GM12878 (cell line): ENCODE results near the gene EEF2KMT. TPM values are rescaled to one million over a fixed set of nuclear protein-coding genes. Genes with fewer than 3 reads are reported as not detected.

Experiments used
- ATAC-seq: fragments of 200-7000 bp; cut with Tn5 transposase; 3 replicates; pipeline ENCODE4 v1.9.1; 2020; ENCODE audit warnings: mild to moderate bottlenecking, moderate library complexity
- BruUV-seq: library from RNA; stranded (reverse); fragments of 400-500 nt; replicated peaks from 2 replicates; lab custom pipeline; 2021; lab: Mats Ljungman, UMichigan
- CTCF ChIA-PET: fragments of 300-600 bp; sonication (Branson Sonifier 250); formaldehyde crosslinking; extraction: SDS; loops from one replicate; lab custom pipeline; 2021; ENCODE audit warnings: inconsistent platforms; lab: Yijun Ruan, JAX
- POLR2A ChIA-PET: fragments of 350-600 bp; formaldehyde crosslinking; extraction: SDS; loops from one replicate; lab custom pipeline; 2021; ENCODE audit warnings: inconsistent platforms; lab: Charles Lee
- RAD21 ChIA-PET: fragments of 300-600 bp; sonication (Branson Sonifier 250); formaldehyde crosslinking; loops from one replicate; lab custom pipeline; 2023; ENCODE audit warnings: antibody characterized with exemption; ENCODE audit not compliant: unreplicated experiment; lab: Charles Lee
- SMC1A ChIA-PET: fragments of 300-600 bp; sonication (Branson Sonifier 250); formaldehyde crosslinking; loops from one replicate; lab custom pipeline; 2023; ENCODE audit not compliant: unreplicated experiment, uncharacterized antibody; lab: Charles Lee
- DNase-seq: peaks from one replicate; pipeline ENCODE4 v3.0.0-alpha.2; 2011; ENCODE audit warnings: low read depth, low spot score
- FAIRE-seq: peaks from 3 replicates; lab custom pipeline; 2011; peaks lifted over from hg19 to GRCh38; lab: Jason Lieb, UNC
- H2AFZ ChIP-seq: 2 replicates; pipeline ENCODE4 v1.6.0; 2011; ENCODE audit warnings: low read depth, low read length, control low read depth; ENCODE audit not compliant: control insufficient read depth
- H3K27ac ChIP-seq: 2 replicates; pipeline ENCODE4 v1.5.1; 2011; ENCODE audit warnings: control low read depth; ENCODE audit not compliant: control insufficient read depth, insufficient read depth
- H3K27me3 ChIP-seq, 2 experiments: replicated peaks in 1 of 2; 2 replicates each; pipeline versions ENCODE4 v1.6.0 to v1.6.1; 2011; ENCODE audit warnings: low read length in 1 of 2; ENCODE audit not compliant: control insufficient read depth in 2 of 2, insufficient read depth in 2 of 2
- H3K36me3 ChIP-seq, 2 experiments: 2 replicates each; pipeline ENCODE4 v1.5.1; 2011; ENCODE audit warnings: low read length in 1 of 2; ENCODE audit not compliant: control insufficient read depth in 2 of 2, insufficient read depth in 2 of 2
- H3K4me1 ChIP-seq: 2 replicates; pipeline ENCODE4 v1.6.1; 2011; ENCODE audit warnings: mild to moderate bottlenecking, low read length, moderate library complexity, mixed read lengths; ENCODE audit not compliant: control insufficient read depth, insufficient read depth
- H3K4me2 ChIP-seq: 2 replicates; pipeline ENCODE4 v1.6.0; 2011; ENCODE audit warnings: control low read depth; ENCODE audit not compliant: control insufficient read depth, insufficient read depth
- H3K4me3 ChIP-seq: fragments of 200-600 bp; sonication (generic); 2 replicates; pipeline ENCODE4 v1.5.1; 2016
- H3K79me2 ChIP-seq: 2 replicates; pipeline ENCODE4 v1.6.0; 2011; ENCODE audit warnings: low read length; ENCODE audit not compliant: control insufficient read depth, insufficient read depth
- H3K9ac ChIP-seq: 2 replicates; pipeline ENCODE4 v1.8.0; 2011; ENCODE audit warnings: low read length, control low read depth, mixed read lengths; ENCODE audit not compliant: control insufficient read depth, insufficient read depth
- H3K9me3 ChIP-seq: replicated peaks from 3 replicates; pipeline ENCODE4 v1.5.1; 2011; ENCODE audit warnings: mild to moderate bottlenecking, low read length; ENCODE audit not compliant: control insufficient read depth, insufficient read depth
- H4K20me1 ChIP-seq: 2 replicates; pipeline ENCODE4 v1.6.0; 2011; ENCODE audit not compliant: control insufficient read depth, insufficient read depth
- CBX5 ChIP-seq: sonication (generic); IDR thresholded peaks from 2 replicates; pipeline ENCODE4 v1.6.1; 2016; ENCODE audit warnings: low read depth, moderate library complexity, mild to moderate bottlenecking, inconsistent platforms
- CEBPB ChIP-seq, 2 experiments: fragments of 150-350 bp in 1 of 2; IDR thresholded peaks; 2 replicates each; pipeline ENCODE4 v1.6.1; 2012 to 2014; ENCODE audit warnings: low read depth in 2 of 2, low read length in 2 of 2, borderline replicate concordance in 1 of 2, inconsistent platforms in 1 of 2
- DPF2 ChIP-seq: fragments of 450-650 bp; IDR thresholded peaks from 2 replicates; pipeline ENCODE4 v1.6.1; 2017; ENCODE audit warnings: mild to moderate bottlenecking
- FOXM1 ChIP-seq: IDR thresholded peaks from 2 replicates; pipeline ENCODE4 v1.6.1; 2012; ENCODE audit warnings: low read depth, mild to moderate bottlenecking, inconsistent platforms, low read length, moderate library complexity
- HCFC1 ChIP-seq: fragments of 150-350 bp; IDR thresholded peaks from 2 replicates; pipeline ENCODE4 v1.6.1; 2014; ENCODE audit warnings: low read length
- IKZF2 ChIP-seq, 2 experiments: fragments of 450-650 bp; IDR thresholded peaks; 2 replicates each; pipeline ENCODE4 v1.6.1; 2017; ENCODE audit warnings: mild to moderate bottlenecking in 2 of 2, moderate library complexity in 2 of 2
- LARP7 ChIP-seq: fragments of 450-650 bp; IDR thresholded peaks from 2 replicates; pipeline ENCODE4 v1.6.1; 2017; ENCODE audit warnings: mild to moderate bottlenecking
- NFXL1 ChIP-seq: fragments of 450-650 bp; IDR thresholded peaks from 2 replicates; pipeline ENCODE4 v1.6.1; 2017; ENCODE audit warnings: antibody characterized with exemption, mild to moderate bottlenecking, borderline replicate concordance
- NFYB ChIP-seq: IDR thresholded peaks from 2 replicates; pipeline ENCODE4 v1.6.1; 2011; ENCODE audit warnings: low read depth, mild to moderate bottlenecking, low read length, improper control_type of control experiment, moderate library complexity; ENCODE audit not compliant: insufficient read depth
- NR2C1 ChIP-seq: fragments of 450-650 bp; IDR thresholded peaks from 2 replicates; pipeline ENCODE4 v1.6.1; 2017; ENCODE audit warnings: antibody characterized with exemption, mild to moderate bottlenecking, moderate library complexity
- PAX8 ChIP-seq: fragments of 450-650 bp; IDR thresholded peaks from 2 replicates; pipeline ENCODE4 v1.6.1; 2017; ENCODE audit warnings: mild to moderate bottlenecking, moderate library complexity
- SREBF2 ChIP-seq: IDR thresholded peaks from 2 replicates; pipeline ENCODE4 v1.6.1; 2012; ENCODE audit warnings: mild to moderate bottlenecking, low read length
- ZBED1 ChIP-seq: IDR thresholded peaks from 2 replicates; pipeline ENCODE4 v1.6.1; 2016; ENCODE audit warnings: borderline replicate concordance
- ZNF687 ChIP-seq: fragments of 450-650 bp; IDR thresholded peaks from 2 replicates; pipeline ENCODE4 v1.6.1; 2017; ENCODE audit warnings: mild to moderate bottlenecking, moderate library complexity
- WGBS: methylation state at CpG from one replicate; pipeline ENCODE4 v1.1.6; 2016; ENCODE audit warnings: low lambda C conversion rate; ENCODE audit not compliant: insufficient replicate concordance, insufficient coverage; ENCODE audit errors: missing lambda C conversion rate; 5-methylcytosine and 5-hydroxymethylcytosine counted together
- in situ Hi-C: fragments of 300-500 bp; cut with MboI; formaldehyde crosslinking; loops from 9 replicates; pipeline ENCODE4 v1.14.3; 2018; ENCODE audit warnings: mixed read lengths
- intact Hi-C: fragments of 100-400 bp; cut with micrococcal nuclease; formaldehyde crosslinking; loops from one replicate; pipeline ENCODE4 v1.14.2; 2022; ENCODE audit not compliant: unreplicated experiment
- polyA plus RNA-seq, 11 experiments: library from polyadenylated mRNA; depleted of rRNA in 4 of 11; unstranded in 6 of 11; stranded (reverse) in 5 of 11; fragments of >200 nt; fragmentation: Nextera tagmentation in 4 of 11; fragmentation: Illumina TruSeq in 1 of 11; extraction: Ambion mirVana in 4 of 11; extraction: Trizol in 1 of 11; gene quantifications; 1 replicate in 1 of 11; 2 replicates in 10 of 11; pipeline versions ENCODE4 v1.2.1 to v1.2.3, GENCODE V29; 2011 to 2016; ENCODE audit warnings: inconsistent platforms in 2 of 11, missing spikeins in 2 of 11, low read depth in 1 of 11
- total RNA-seq, 4 experiments: library from RNA; depleted of rRNA in 3 of 4; stranded (reverse); fragments of >200 nt in 3 of 4; fragmentation: Illumina TruSeq in 1 of 4; extraction: Trizol in 1 of 4; gene quantifications; 2 replicates each; pipeline versions ENCODE4 v1.2.1 to v1.2.3, GENCODE V29; 2013 to 2021

Gene EEF2KMT
- total and polyA plus RNA-seq, 10 of the 15 experiments (the other 5 are each of a cell fraction or from before 2014, with no cell fraction given), result 3.8 to 28.1 (median 14.3) TPM

- no peak overlapping the region for H3K9ac ChIP-seq
Measured at GRCh38 chr16:5060073-5060641, 37.4 kb downstream of the EEF2KMT start.

More at GRCh38 chr16:5060073-5060641, 37.4 kb downstream of the EEF2KMT start:
- ChIA-PET CTCF (interaction anchor here (0.7 kb wide), 1 partner anchor 21 kb away, joined by 3 read pairs; no protein-coding TSS in a partner anchor), SMC1A (interaction anchor here (1.0 kb wide), 1 partner anchor 84 kb away, joined by 3 read pairs; no protein-coding TSS in a partner anchor)
- H3K27me3 ChIP-seq, result no peaks in the 10 kb centered on the region; a peak in 1 of 4 replicates
- no peaks in the 10 kb centered on the region for H3K79me2 ChIP-seq
- no TSS peak for BruUV-seq
- no peak overlapping the region for H3K27ac ChIP-seq
- in situ Hi-C loops, result no loop called here
- DNase-seq, result no peak
- no peak overlapping the region for H3K4me3 ChIP-seq
- 40% methylated on average over 10 of the region's 10 CpGs for WGBS
- H3K36me3 ChIP-seq, result no peaks in the 10 kb centered on the region
- H3K4me1 ChIP-seq, result peaks cover 12% of the 10 kb centered on the region
- TF ChIP-seq NFXL1, result no peak
- no peak for TF ChIP-seq DPF2
- no peak for TF ChIP-seq ZBED1
- no peak for TF ChIP-seq PAX8
- TF ChIP-seq NFYB, result no peak
- TF ChIP-seq ZNF687, result no peak
- no peak for TF ChIP-seq CEBPB (IDR thresholded peaks at IDR 0.05; ENCODE audit: borderline replicate concordance in 1 of 2, low read depth in 2 of 2, low read length in 2 of 2)
- no peak for TF ChIP-seq FOXM1
- no peak for TF ChIP-seq SREBF2
- TF ChIP-seq CBX5, result no peak
- TF ChIP-seq LARP7, result no peak
- TF ChIP-seq HCFC1, result no peak
- TF ChIP-seq IKZF2 (IDR thresholded peaks at IDR 0.05), result no peak
- TF ChIP-seq NR2C1, result no peak
- TF ChIP-seq, all 136 proteins: peak for 0
- intact Hi-C loops, result loop anchor here (10.0 kb wide), 1 partner anchor 85 kb away; no protein-coding TSS in a partner anchor
- Histone ChIP-seq H3K9me3 (no peaks in the 10 kb centered on the region), H2AFZ (no peak overlapping the region), H3K4me2 (no peak overlapping the region), H4K20me1 (no peaks in the 10 kb centered on the region)
- FAIRE-seq (no peak), ATAC-seq (no peak)
- RAD21 ChIA-PET, result no interaction called here
- POLR2A ChIA-PET, result interaction anchor here (1.1 kb wide), 1 partner anchor 10 kb away, joined by 3 read pairs; no protein-coding TSS in a partner anchor
